A549 (cell line): ENCODE results near the gene APOL3. TPM values are rescaled to one million over a fixed set of nuclear protein-coding genes. Genes with fewer than 3 reads are reported as not detected.

Experiments used
- ATAC-seq, 2 experiments: fragments of 200-7000 bp in 1 of 2; fragments of >200 bp in 1 of 2; cut with Nextera tagmentation in 1 of 2; cut with Tn5 transposase in 1 of 2; 3 replicates each; pipeline versions ENCODE4 v1.8.0 to v1.9.1; 2018 to 2020; ENCODE audit warnings: mild to moderate bottlenecking in 1 of 2, moderate library complexity in 1 of 2
- CTCF ChIA-PET: fragments of 300-600 bp; sonication (Branson Sonifier 250); formaldehyde crosslinking; extraction: SDS; loops from one replicate; lab custom pipeline; 2021; ENCODE audit warnings: antibody characterized with exemption, inconsistent platforms; lab: Yijun Ruan, JAX
- POLR2A ChIA-PET: fragments of 350-600 bp; formaldehyde crosslinking; extraction: SDS; loops from one replicate; lab custom pipeline; 2021; ENCODE audit warnings: antibody characterized with exemption, inconsistent platforms; lab: Yijun Ruan, JAX
- DNase-seq, 2 experiments: peaks; one replicate each; pipeline versions ENCODE4 v3.0.0 to v3.0.0-alpha.2; 2011 to 2016; ENCODE audit warnings: low read depth in 1 of 2, low spot score in 1 of 2
- FAIRE-seq: peaks from 2 replicates; lab custom pipeline; 2011; peaks lifted over from hg19 to GRCh38; lab: Jason Lieb, UNC
- H3K27ac ChIP-seq, 2 experiments: fragments of >200 bp; sonication (Bioruptor Twin); formaldehyde crosslinking; 3 replicates each; pipeline ENCODE4 v1.5.1; 2016 to 2017
- H3K4me1 ChIP-seq: fragments of >200 bp; sonication (Bioruptor Twin); formaldehyde crosslinking; 3 replicates; pipeline ENCODE4 v1.6.1; 2016
- H3K4me2 ChIP-seq: fragments of >200 bp; sonication (Bioruptor Twin); formaldehyde crosslinking; 3 replicates; pipeline ENCODE4 v1.6.1; 2016
- H3K4me3 ChIP-seq: fragments of >200 bp; sonication (Bioruptor Twin); formaldehyde crosslinking; 3 replicates; pipeline ENCODE4 v1.5.1; 2016
- H3K9me3 ChIP-seq: fragments of >200 bp; sonication (Bioruptor Twin); formaldehyde crosslinking; 3 replicates; pipeline ENCODE4 v1.6.1; 2016
- BHLHE40 ChIP-seq: IDR thresholded peaks from 2 replicates; pipeline ENCODE4 v1.6.1; 2012; ENCODE audit warnings: low read depth, low read length, inconsistent platforms
- CEBPB ChIP-seq, 2 experiments: fragments of >200 bp in 1 of 2; sonication (Bioruptor Twin) in 1 of 2; formaldehyde crosslinking in 1 of 2; IDR thresholded peaks; 2 replicates each; pipeline ENCODE4 v1.6.1; 2012 to 2016
- E2F6 ChIP-seq: IDR thresholded peaks from 2 replicates; pipeline ENCODE4 v1.6.1; 2012; ENCODE audit warnings: low read depth, borderline replicate concordance
- EHMT2 ChIP-seq: fragments of 200-600 bp; sonication (generic); IDR thresholded peaks from 2 replicates; pipeline ENCODE4 v1.6.1; 2016; ENCODE audit warnings: antibody characterized with exemption, low read depth, mild to moderate bottlenecking, moderate library complexity
- HDAC2 ChIP-seq: fragments of 200-600 bp; sonication (generic); IDR thresholded peaks from 2 replicates; pipeline ENCODE4 v1.6.1; 2016
- HEYL ChIP-seq: fragments of 250-450 bp; sonication (Bioruptor Pico); IDR thresholded peaks from 2 replicates; pipeline ENCODE4 v1.8.0; 2021; ENCODE audit warnings: mild to moderate bottlenecking, moderate library complexity
- HOXA7 ChIP-seq: fragments of 250-450 bp; sonication (Bioruptor Pico); IDR thresholded peaks from 2 replicates; pipeline ENCODE4 v1.5.0; 2020; ENCODE audit warnings: mild to moderate bottlenecking, moderate library complexity
- HOXB13 ChIP-seq: fragments of 250-450 bp; sonication (Bioruptor Pico); IDR thresholded peaks from 2 replicates; pipeline ENCODE4 v1.5.0; 2020; ENCODE audit warnings: low read depth, mild to moderate bottlenecking, moderate library complexity
- KDM1A ChIP-seq: fragments of 200-600 bp; sonication (generic); IDR thresholded peaks from 2 replicates; pipeline ENCODE4 v1.6.1; 2016; ENCODE audit warnings: low read depth, mild to moderate bottlenecking
- KDM5A ChIP-seq: fragments of 200-600 bp; sonication (generic); IDR thresholded peaks from 2 replicates; pipeline ENCODE4 v1.6.1; 2016; ENCODE audit warnings: antibody characterized with exemption, mild to moderate bottlenecking
- MAFK ChIP-seq: fragments of 450-650 bp; IDR thresholded peaks from 2 replicates; pipeline ENCODE4 v1.6.1; 2014; ENCODE audit not compliant: partially characterized antibody
- MAZ ChIP-seq: fragments of 150-350 bp; IDR thresholded peaks from 2 replicates; pipeline ENCODE4 v1.6.1; 2014; ENCODE audit warnings: antibody characterized with exemption, low read depth, low read length, borderline replicate concordance
- MYC ChIP-seq: IDR thresholded peaks from 2 replicates; pipeline ENCODE4 v1.6.1; 2012; ENCODE audit warnings: mild to moderate bottlenecking, inconsistent platforms, low read length, improper control_type of control experiment, borderline replicate concordance
- NPAS2 ChIP-seq: fragments of 250-450 bp; sonication (Bioruptor Pico); IDR thresholded peaks from 2 replicates; pipeline ENCODE4 v1.8.0; 2022; ENCODE audit warnings: mild to moderate bottlenecking, moderate library complexity, borderline replicate concordance
- RFX5 ChIP-seq: fragments of 450-650 bp; IDR thresholded peaks from 2 replicates; pipeline ENCODE4 v1.7.1; 2014; ENCODE audit warnings: antibody characterized with exemption, mild to moderate bottlenecking, moderate library complexity
- SREBF2 ChIP-seq: fragments of 450-650 bp; IDR thresholded peaks from 2 replicates; pipeline ENCODE4 v1.6.1; 2014; ENCODE audit warnings: mild to moderate bottlenecking, moderate library complexity
- USF2 ChIP-seq: fragments of 450-650 bp; IDR thresholded peaks from 2 replicates; pipeline ENCODE4 v1.6.1; 2014; ENCODE audit warnings: antibody characterized with exemption
- ZFP36 ChIP-seq: fragments of 450-650 bp; IDR thresholded peaks from 2 replicates; pipeline ENCODE4 v1.6.1; 2014; ENCODE audit warnings: borderline replicate concordance; ENCODE audit not compliant: partially characterized antibody
- ZSCAN20 ChIP-seq: fragments of 250-450 bp; sonication (Bioruptor Pico); IDR thresholded peaks from 2 replicates; pipeline ENCODE4 v1.8.0; 2022; ENCODE audit warnings: mild to moderate bottlenecking, moderate library complexity
- WGBS: methylation state at CpG from one replicate; pipeline ENCODE4 v1.1.6; 2017; ENCODE audit errors: missing lambda C conversion rate; 5-methylcytosine and 5-hydroxymethylcytosine counted together
- polyA plus RNA-seq, 4 experiments: library from polyadenylated mRNA; depleted of rRNA in 3 of 4; stranded (reverse); fragments of >200 nt; fragmentation: RNase III in 1 of 4; extraction: RNeasy Plus Mini Kit Qiagen cat#74134 plus additional on column Dnase treatment in 1 of 4; gene quantifications; 2 replicates in 3 of 4; 3 replicates in 1 of 4; pipeline ENCODE4 v1.2.3, GENCODE V29; 2011 to 2017
- TF ChIP-seq, protein P1 (sequence below): fragments of >200 bp; sonication (Bioruptor Twin); formaldehyde crosslinking; IDR thresholded peaks from 3 replicates; pipeline ENCODE4 v1.6.1; 2016
- TF ChIP-seq, protein P2 (sequence below): fragments of >200 bp; sonication (Bioruptor Twin); formaldehyde crosslinking; IDR thresholded peaks from 3 replicates; pipeline ENCODE4 v1.5.1; 2016
- TF ChIP-seq, protein P3 (sequence below): IDR thresholded peaks from 2 replicates; pipeline ENCODE4 v1.6.1; 2012

Gene APOL3
- polyA plus RNA-seq, 2 of the 4 experiments (the other 2 are of a cell fraction) = not detected

DNA sequence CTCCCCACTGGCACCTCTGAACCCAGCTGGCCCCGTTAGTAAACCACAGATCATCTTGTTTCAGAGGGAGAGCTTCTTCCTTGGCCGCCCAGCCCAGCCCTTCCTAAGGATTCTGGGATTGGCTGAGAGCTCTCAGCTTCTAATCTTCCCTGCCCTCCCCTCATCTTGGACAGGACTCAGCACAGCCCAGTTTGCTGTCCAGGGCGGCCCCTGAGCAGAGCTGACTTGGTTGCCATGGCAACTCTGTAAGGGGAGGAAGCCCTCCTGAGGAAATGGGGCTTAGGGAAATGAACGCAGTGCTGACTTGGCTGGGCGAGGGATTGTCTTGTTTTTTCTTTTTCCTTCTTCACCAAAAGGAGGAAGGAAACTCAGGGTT, 36.5 kb upstream of the APOL3 start:
- no peak overlapping the region for H3K27ac ChIP-seq
- FAIRE-seq (no peak), DNase-seq (no peak), ATAC-seq (no peak)
- H3K4me2 ChIP-seq = no peak overlapping the region
- no peaks in the 10 kb centered on the region for H3K9me3 ChIP-seq
- 79% methylated on average over 2 of the region's 5 CpGs for WGBS
- CTCF ChIA-PET = interaction anchor here (1.0 to 3.5 kb wide), 6 partner anchors 19 to 130 kb away, joined by 3 to 14 read pairs (median 4); partner anchors contain the start of gene APOL2
- no peaks in the 10 kb centered on the region for H3K4me1 ChIP-seq
- POLR2A ChIA-PET = interaction anchor here (0.6 kb wide), 1 partner anchor 75 kb away, joined by 6 read pairs; no protein-coding TSS in a partner anchor
- no peak for TF ChIP-seq EHMT2
- TF ChIP-seq RFX5 = no peak
- TF ChIP-seq KDM5A = no peak
- no peak for TF ChIP-seq MAFK
- no peak for TF ChIP-seq CEBPB (IDR thresholded peaks at IDR 0.05)
- TF ChIP-seq ZSCAN20 (CRISPR knock-in tag) = no peak
- no peak for TF ChIP-seq MAZ
- no peak for TF ChIP-seq HOXB13 (CRISPR knock-in tag)
- TF ChIP-seq NPAS2 (CRISPR knock-in tag) = no peak
- no peak overlapping the region for H3K4me3 ChIP-seq

GRCh38 chr22:36196254-36197064, 35.9 kb upstream of the APOL3 start:
- WGBS = 56% methylated on average over 6 of the region's 6 CpGs
- H3K9me3 ChIP-seq = no peaks in the 10 kb centered on the region
- H3K4me3 ChIP-seq = no peak overlapping the region
- no peaks in the 10 kb centered on the region for H3K4me1 ChIP-seq
- FAIRE-seq = no peak
- no peak overlapping the region for H3K27ac ChIP-seq
- ChIA-PET CTCF (interaction anchor here (0.7 to 3.5 kb wide), 9 partner anchors 12 to 90 kb away, joined by 3 to 21 read pairs (median 5); no protein-coding TSS in a partner anchor), POLR2A (interaction anchor here (0.6 kb wide), 1 partner anchor 75 kb away, joined by 6 read pairs; no protein-coding TSS in a partner anchor)
- no peak for ATAC-seq
- DNase-seq = no peak
- no peak overlapping the region for H3K4me2 ChIP-seq
- TF ChIP-seq KDM1A = no peak
- TF ChIP-seq HEYL = no peak
- no peak for TF ChIP-seq BHLHE40
- TF ChIP-seq USF2 = no peak
- TF ChIP-seq HOXA7 = no peak
- TF ChIP-seq RFX5 = no peak
- TF ChIP-seq, protein P1, sequence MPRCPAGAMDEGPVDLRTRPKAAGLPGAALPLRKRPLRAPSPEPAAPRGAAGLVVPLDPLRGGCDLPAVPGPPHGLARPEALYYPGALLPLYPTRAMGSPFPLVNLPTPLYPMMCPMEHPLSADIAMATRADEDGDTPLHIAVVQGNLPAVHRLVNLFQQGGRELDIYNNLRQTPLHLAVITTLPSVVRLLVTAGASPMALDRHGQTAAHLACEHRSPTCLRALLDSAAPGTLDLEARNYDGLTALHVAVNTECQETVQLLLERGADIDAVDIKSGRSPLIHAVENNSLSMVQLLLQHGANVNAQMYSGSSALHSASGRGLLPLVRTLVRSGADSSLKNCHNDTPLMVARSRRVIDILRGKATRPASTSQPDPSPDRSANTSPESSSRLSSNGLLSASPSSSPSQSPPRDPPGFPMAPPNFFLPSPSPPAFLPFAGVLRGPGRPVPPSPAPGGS = no peak
- TF ChIP-seq, protein P2, sequence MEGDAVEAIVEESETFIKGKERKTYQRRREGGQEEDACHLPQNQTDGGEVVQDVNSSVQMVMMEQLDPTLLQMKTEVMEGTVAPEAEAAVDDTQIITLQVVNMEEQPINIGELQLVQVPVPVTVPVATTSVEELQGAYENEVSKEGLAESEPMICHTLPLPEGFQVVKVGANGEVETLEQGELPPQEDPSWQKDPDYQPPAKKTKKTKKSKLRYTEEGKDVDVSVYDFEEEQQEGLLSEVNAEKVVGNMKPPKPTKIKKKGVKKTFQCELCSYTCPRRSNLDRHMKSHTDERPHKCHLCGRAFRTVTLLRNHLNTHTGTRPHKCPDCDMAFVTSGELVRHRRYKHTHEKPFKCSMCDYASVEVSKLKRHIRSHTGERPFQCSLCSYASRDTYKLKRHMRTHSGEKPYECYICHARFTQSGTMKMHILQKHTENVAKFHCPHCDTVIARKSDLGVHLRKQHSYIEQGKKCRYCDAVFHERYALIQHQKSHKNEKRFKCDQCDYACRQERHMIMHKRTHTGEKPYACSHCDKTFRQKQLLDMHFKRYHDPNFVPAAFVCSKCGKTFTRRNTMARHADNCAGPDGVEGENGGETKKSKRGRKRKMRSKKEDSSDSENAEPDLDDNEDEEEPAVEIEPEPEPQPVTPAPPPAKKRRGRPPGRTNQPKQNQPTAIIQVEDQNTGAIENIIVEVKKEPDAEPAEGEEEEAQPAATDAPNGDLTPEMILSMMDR = no peak
- no peak for TF ChIP-seq ZFP36
- TF ChIP-seq E2F6 = no peak
- TF ChIP-seq SREBF2 = no peak
- TF ChIP-seq MYC = no peak
- TF ChIP-seq HDAC2 = no peak
- TF ChIP-seq, protein P3, sequence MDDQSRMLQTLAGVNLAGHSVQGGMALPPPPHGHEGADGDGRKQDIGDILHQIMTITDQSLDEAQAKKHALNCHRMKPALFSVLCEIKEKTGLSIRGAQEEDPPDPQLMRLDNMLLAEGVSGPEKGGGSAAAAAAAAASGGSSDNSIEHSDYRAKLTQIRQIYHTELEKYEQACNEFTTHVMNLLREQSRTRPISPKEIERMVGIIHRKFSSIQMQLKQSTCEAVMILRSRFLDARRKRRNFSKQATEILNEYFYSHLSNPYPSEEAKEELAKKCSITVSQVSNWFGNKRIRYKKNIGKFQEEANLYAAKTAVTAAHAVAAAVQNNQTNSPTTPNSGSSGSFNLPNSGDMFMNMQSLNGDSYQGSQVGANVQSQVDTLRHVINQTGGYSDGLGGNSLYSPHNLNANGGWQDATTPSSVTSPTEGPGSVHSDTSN = no peak
